ENCODE data around the gene SNRPA. TPM values are rescaled to one million over a fixed set of nuclear protein-coding genes. Genes with fewer than 3 reads are reported as not detected.
A peak's percentile ranks its signal among the peaks of the same experiment; 100 is the strongest.

The SNRPA gene
- total and polyA plus RNA-seq, 2 of the 13 experiments (the other 11 are each of a cell fraction or from before 2014, with no cell fraction given): 59.6 to 162 TPM

GRCh38 chr19:40777937-40778705 lies 27.1 kb downstream of the SNRPA start, which contains the start of gene RAB4B (continued):
- TF ChIP-seq, protein P1, sequence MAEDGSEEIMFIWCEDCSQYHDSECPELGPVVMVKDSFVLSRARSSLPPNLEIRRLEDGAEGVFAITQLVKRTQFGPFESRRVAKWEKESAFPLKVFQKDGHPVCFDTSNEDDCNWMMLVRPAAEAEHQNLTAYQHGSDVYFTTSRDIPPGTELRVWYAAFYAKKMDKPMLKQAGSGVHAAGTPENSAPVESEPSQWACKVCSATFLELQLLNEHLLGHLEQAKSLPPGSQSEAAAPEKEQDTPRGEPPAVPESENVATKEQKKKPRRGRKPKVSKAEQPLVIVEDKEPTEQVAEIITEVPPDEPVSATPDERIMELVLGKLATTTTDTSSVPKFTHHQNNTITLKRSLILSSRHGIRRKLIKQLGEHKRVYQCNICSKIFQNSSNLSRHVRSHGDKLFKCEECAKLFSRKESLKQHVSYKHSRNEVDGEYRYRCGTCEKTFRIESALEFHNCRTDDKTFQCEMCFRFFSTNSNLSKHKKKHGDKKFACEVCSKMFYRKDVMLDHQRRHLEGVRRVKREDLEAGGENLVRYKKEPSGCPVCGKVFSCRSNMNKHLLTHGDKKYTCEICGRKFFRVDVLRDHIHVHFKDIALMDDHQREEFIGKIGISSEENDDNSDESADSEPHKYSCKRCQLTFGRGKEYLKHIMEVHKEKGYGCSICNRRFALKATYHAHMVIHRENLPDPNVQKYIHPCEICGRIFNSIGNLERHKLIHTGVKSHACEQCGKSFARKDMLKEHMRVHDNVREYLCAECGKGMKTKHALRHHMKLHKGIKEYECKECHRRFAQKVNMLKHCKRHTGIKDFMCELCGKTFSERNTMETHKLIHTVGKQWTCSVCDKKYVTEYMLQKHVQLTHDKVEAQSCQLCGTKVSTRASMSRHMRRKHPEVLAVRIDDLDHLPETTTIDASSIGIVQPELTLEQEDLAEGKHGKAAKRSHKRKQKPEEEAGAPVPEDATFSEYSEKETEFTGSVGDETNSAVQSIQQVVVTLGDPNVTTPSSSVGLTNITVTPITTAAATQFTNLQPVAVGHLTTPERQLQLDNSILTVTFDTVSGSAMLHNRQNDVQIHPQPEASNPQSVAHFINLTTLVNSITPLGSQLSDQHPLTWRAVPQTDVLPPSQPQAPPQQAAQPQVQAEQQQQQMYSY (CRISPR knock-in tag; IDR thresholded peaks at IDR 0.05): peak; percentile 56; the same call in 1 of the 2 replicates
- TF ChIP-seq ZNF563 (CRISPR knock-in tag; IDR thresholded peaks at IDR 0.05): no peak
- TF ChIP-seq ZNF768 (CRISPR knock-in tag; IDR thresholded peaks at IDR 0.05): peak; percentile 43; the same call in 1 of the 2 replicates
- TF ChIP-seq YY1 (IDR thresholded peaks at IDR 0.05; ENCODE audit: insufficient read depth, insufficient replicate concordance, low read depth, low read length): peak; percentile 85
- TF ChIP-seq HES4 (CRISPR knock-in tag; IDR thresholded peaks at IDR 0.05; ENCODE audit: borderline replicate concordance): 0 out of 2 replicates have a peak, but pooled peaks have one; percentile 13
- TF ChIP-seq GFI1 (CRISPR knock-in tag; IDR thresholded peaks at IDR 0.05; ENCODE audit: borderline replicate concordance): no peak
- no peak for TF ChIP-seq ZBTB33 (CRISPR knock-in tag; IDR thresholded peaks at IDR 0.05)
- TF ChIP-seq PITX1 (CRISPR knock-in tag; IDR thresholded peaks at IDR 0.05): 0 out of 2 replicates have a peak, but pooled peaks have one; percentile 49
- TF ChIP-seq, protein P2, sequence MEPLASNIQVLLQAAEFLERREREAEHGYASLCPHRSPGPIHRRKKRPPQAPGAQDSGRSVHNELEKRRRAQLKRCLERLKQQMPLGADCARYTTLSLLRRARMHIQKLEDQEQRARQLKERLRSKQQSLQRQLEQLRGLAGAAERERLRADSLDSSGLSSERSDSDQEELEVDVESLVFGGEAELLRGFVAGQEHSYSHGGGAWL (CRISPR knock-in tag; IDR thresholded peaks at IDR 0.05): peak; percentile 16; the same call in 1 of the 2 replicates
- peak; percentile 50; the same call in 1 of the 2 replicates for TF ChIP-seq PAXIP1 (CRISPR knock-in tag; conservative IDR thresholded peaks at IDR 0.05)
- no peak for TF ChIP-seq FOXK2 (IDR thresholded peaks at IDR 0.05)
- TF ChIP-seq ZFP36 (IDR thresholded peaks at IDR 0.05; ENCODE audit: borderline replicate concordance, low read depth, low read length, partially characterized antibody): no peak
- TF ChIP-seq DR1 (CRISPR knock-in tag; IDR thresholded peaks at IDR 0.05): 0 out of 2 replicates have a peak, but pooled peaks have one; percentile 40
- TF ChIP-seq STAT5B (CRISPR knock-in tag; IDR thresholded peaks at IDR 0.05): no peak
- no peak for TF ChIP-seq ZNF761 (CRISPR knock-in tag; conservative IDR thresholded peaks at IDR 0.05)
- TF ChIP-seq MTERF4 (CRISPR knock-in tag; IDR thresholded peaks at IDR 0.05): peak; percentile 39; the same call in 1 of the 2 replicates
- peak; percentile 67 for TF ChIP-seq SPEN (CRISPR knock-in tag; IDR thresholded peaks at IDR 0.05; ENCODE audit: low read depth)
- TF ChIP-seq ZBTB7B (CRISPR knock-in tag; IDR thresholded peaks at IDR 0.05): no peak

Data from HepG2 (cell line).